Neural cell (in vitro differentiated cells): ENCODE data around the gene VMP1. TPM values are rescaled to one million over a fixed set of nuclear protein-coding genes. Genes with fewer than 3 reads are reported as not detected.

Experiments used
- H2AFZ ChIP-seq: fragments of 200-600, 300-800 bp; sonication (generic), shearing (Covaris generic); 2 replicates; pipeline ENCODE4 v1.6.0; 2014; ENCODE audit warnings: low read depth, mild to moderate bottlenecking, antibody characterized with exemption, low read length, moderate library complexity
- H3F3A ChIP-seq: fragments of 200-600 bp; shearing (Covaris generic); 2 replicates; pipeline ENCODE4 v1.6.1; 2016; ENCODE audit warnings: mild to moderate bottlenecking, moderate library complexity, mixed read lengths, antibody characterized with exemption, low read length; ENCODE audit not compliant: insufficient read depth, poor library complexity, severe bottlenecking
- H3K27ac ChIP-seq: fragments of 200-600, 300-800 bp; sonication (generic), shearing (Covaris generic); 2 replicates; pipeline ENCODE4 v1.5.1; 2014; ENCODE audit warnings: mild to moderate bottlenecking, low read length, moderate library complexity
- H3K27me3 ChIP-seq: fragments of 300-800, 200-600 bp; sonication (generic), shearing (Covaris generic); 2 replicates; pipeline ENCODE4 v1.6.0; 2014; ENCODE audit warnings: mild to moderate bottlenecking, low read depth, low read length, moderate library complexity; ENCODE audit not compliant: insufficient read depth
- H3K36me3 ChIP-seq: fragments of 300-800, 200-600 bp; sonication (generic), shearing (Covaris generic); 2 replicates; pipeline ENCODE4 v1.5.1; 2014; ENCODE audit warnings: mild to moderate bottlenecking, antibody characterized with exemption, low read length, moderate library complexity; ENCODE audit not compliant: insufficient read depth
- H3K4me2 ChIP-seq: fragments of 300-800, 200-600 bp; sonication (generic), shearing (Covaris generic); 2 replicates; pipeline ENCODE4 v1.6.0; 2014; ENCODE audit warnings: mild to moderate bottlenecking, low read length
- H3K4me3 ChIP-seq: fragments of 300-800, 200-600 bp; sonication (generic), shearing (Covaris generic); 2 replicates; pipeline ENCODE4 v1.5.1; 2014; ENCODE audit warnings: mild to moderate bottlenecking, low read length, moderate library complexity
- H3K79me2 ChIP-seq: fragments of 200-600 bp; shearing (Covaris generic); replicated peaks from 2 replicates; pipeline ENCODE4 v1.6.0; 2014; ENCODE audit warnings: mild to moderate bottlenecking, low read length, moderate library complexity; ENCODE audit not compliant: insufficient read depth
- H3K9ac ChIP-seq: fragments of 300-800, 200-600 bp; sonication (generic), shearing (Covaris generic); 2 replicates; pipeline ENCODE4 v1.6.1; 2016; ENCODE audit warnings: mild to moderate bottlenecking, low read length, mixed read lengths
- H3K9me2 ChIP-seq: fragments of 200-600 bp; shearing (Covaris generic); 2 replicates; pipeline ENCODE4 v1.6.1; 2016; ENCODE audit warnings: mild to moderate bottlenecking, low read length, mixed read lengths; ENCODE audit not compliant: insufficient read depth
- H3K9me3 ChIP-seq: fragments of 200-600, 300-800 bp; sonication (generic), shearing (Covaris generic); 2 replicates; pipeline ENCODE4 v1.6.1; 2016; ENCODE audit warnings: mild to moderate bottlenecking, mixed run types, low read length, moderate library complexity, mixed read lengths
- H4K20me1 ChIP-seq: fragments of 200-600 bp; shearing (Covaris generic); 2 replicates; pipeline ENCODE4 v1.6.1; 2016; ENCODE audit warnings: mild to moderate bottlenecking, mixed run types; ENCODE audit not compliant: insufficient read depth
- EP300 ChIP-seq: fragments of 450-650 bp; conservative IDR thresholded peaks from 2 replicates; pipeline ENCODE4 v1.6.1; 2014; ENCODE audit warnings: antibody characterized with exemption, mild to moderate bottlenecking, moderate library complexity; ENCODE audit not compliant: poor library complexity, severe bottlenecking
- EZH2 ChIP-seq: fragments of 200-600, 300-800 bp; shearing (Covaris generic), sonication (generic); IDR thresholded peaks from 2 replicates; pipeline ENCODE4 v1.6.1; 2014; ENCODE audit warnings: antibody characterized with exemption, low read length, borderline replicate concordance, mild to moderate bottlenecking; ENCODE audit not compliant: insufficient read depth, poor library complexity, severe bottlenecking
- MXI1 ChIP-seq: fragments of 450-650 bp; conservative IDR thresholded peaks from 2 replicates; pipeline ENCODE4 v1.6.1; 2014; ENCODE audit warnings: antibody characterized with exemption, mild to moderate bottlenecking; ENCODE audit not compliant: poor library complexity, severe bottlenecking
- POLR2AphosphoS5 ChIP-seq: IDR thresholded peaks from 2 replicates; pipeline ENCODE4 v1.6.1; 2012
- RAD21 ChIP-seq: fragments of 450-650 bp; conservative IDR thresholded peaks from 2 replicates; pipeline ENCODE4 v1.6.1; 2014; ENCODE audit warnings: antibody characterized with exemption, mild to moderate bottlenecking, moderate library complexity
- SMC3 ChIP-seq: fragments of 450-650 bp; conservative IDR thresholded peaks from 2 replicates; pipeline ENCODE4 v1.6.1; 2014; ENCODE audit warnings: antibody characterized with exemption, mild to moderate bottlenecking, moderate library complexity; ENCODE audit not compliant: poor library complexity
- TAF1 ChIP-seq: IDR thresholded peaks from 2 replicates; pipeline ENCODE4 v1.6.1; 2012; ENCODE audit warnings: low read depth
- polyA plus RNA-seq: library from polyadenylated mRNA; depleted of rRNA; stranded (reverse); fragments of >200 nt; gene quantifications from 2 replicates; pipeline ENCODE4 v1.2.3, GENCODE V29; 2014
- TF ChIP-seq, protein P1 (sequence below): IDR thresholded peaks from 2 replicates; pipeline ENCODE4 v1.6.1; 2012; ENCODE audit warnings: borderline replicate concordance
- TF ChIP-seq, protein P2 (sequence below): fragments of 450-650 bp; IDR thresholded peaks from 2 replicates; pipeline ENCODE4 v1.5.1; 2014; ENCODE audit warnings: antibody characterized with exemption, mild to moderate bottlenecking, moderate library complexity; ENCODE audit not compliant: poor library complexity, severe bottlenecking

VMP1 gene
- polyA plus RNA-seq, 1 donor from 2014 or later, result 75.9 TPM

DNA sequence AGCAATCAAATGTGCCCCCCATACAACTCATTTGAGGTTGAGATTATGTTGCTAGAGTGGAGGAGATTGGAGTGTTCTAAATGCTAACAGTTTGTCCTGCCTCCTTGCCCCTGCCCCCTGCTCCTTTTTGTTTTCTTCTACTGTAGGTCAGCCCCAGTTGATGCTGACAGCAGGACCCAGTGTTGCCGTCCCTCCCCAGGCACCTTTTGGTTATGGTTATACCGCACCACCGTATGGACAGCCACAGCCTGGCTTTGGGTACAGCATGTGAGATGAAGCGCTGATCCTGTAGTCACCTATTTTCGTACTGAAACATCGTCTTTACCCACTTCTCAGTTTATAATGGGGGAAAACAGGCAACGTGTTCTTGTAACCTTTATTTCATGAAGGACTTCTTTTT, 13.9 kb upstream of the VMP1 start:
- no peak overlapping the region for H2AFZ ChIP-seq
- no peaks in the 10 kb centered on the region for H3K27me3 ChIP-seq
- no peak overlapping the region for H3K4me2 ChIP-seq
- H3K9me3 ChIP-seq, result no peaks in the 10 kb centered on the region
- no peaks in the 10 kb centered on the region for H3K9me2 ChIP-seq
- peaks cover 8% of the 10 kb centered on the region for H3K36me3 ChIP-seq
- no peaks in the 10 kb centered on the region for H4K20me1 ChIP-seq
- no peak overlapping the region for H3K9ac ChIP-seq
- TF ChIP-seq POLR2AphosphoS5 (no peak), EP300 (no peak)
- H3K79me2 ChIP-seq, result peaks cover 8% of the 10 kb centered on the region
- no peaks in the 10 kb centered on the region for H3F3A ChIP-seq
- H3K27ac ChIP-seq, result no peak overlapping the region
- no peak overlapping the region for H3K4me3 ChIP-seq

DNA sequence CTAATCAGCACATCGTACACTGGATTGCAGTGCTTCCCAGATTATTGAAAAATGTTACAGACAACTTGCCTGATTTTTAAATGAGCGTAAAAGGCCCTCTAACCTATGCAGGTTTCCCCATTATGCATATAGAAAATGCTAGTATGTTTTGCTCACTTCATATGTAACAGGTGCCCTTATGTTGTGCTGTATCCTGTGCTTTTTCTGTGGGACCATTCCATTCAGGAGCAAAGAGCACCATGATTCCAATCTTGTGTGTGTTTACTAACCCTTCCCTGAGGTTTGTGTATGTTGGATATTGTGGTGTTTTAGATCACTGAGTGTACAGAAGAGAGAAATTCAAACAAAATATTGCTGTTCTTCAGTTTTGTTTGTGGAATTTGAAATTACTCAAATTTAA, 13.1 kb upstream of the VMP1 start:
- H3K27ac ChIP-seq, result no peak overlapping the region
- peaks cover 8% of the 10 kb centered on the region for H3K79me2 ChIP-seq
- no peak overlapping the region for H3K4me2 ChIP-seq
- no peak overlapping the region for H3K9ac ChIP-seq
- no peaks in the 10 kb centered on the region for H3K27me3 ChIP-seq
- H3K9me3 ChIP-seq, result no peaks in the 10 kb centered on the region
- TF ChIP-seq, protein P1, sequence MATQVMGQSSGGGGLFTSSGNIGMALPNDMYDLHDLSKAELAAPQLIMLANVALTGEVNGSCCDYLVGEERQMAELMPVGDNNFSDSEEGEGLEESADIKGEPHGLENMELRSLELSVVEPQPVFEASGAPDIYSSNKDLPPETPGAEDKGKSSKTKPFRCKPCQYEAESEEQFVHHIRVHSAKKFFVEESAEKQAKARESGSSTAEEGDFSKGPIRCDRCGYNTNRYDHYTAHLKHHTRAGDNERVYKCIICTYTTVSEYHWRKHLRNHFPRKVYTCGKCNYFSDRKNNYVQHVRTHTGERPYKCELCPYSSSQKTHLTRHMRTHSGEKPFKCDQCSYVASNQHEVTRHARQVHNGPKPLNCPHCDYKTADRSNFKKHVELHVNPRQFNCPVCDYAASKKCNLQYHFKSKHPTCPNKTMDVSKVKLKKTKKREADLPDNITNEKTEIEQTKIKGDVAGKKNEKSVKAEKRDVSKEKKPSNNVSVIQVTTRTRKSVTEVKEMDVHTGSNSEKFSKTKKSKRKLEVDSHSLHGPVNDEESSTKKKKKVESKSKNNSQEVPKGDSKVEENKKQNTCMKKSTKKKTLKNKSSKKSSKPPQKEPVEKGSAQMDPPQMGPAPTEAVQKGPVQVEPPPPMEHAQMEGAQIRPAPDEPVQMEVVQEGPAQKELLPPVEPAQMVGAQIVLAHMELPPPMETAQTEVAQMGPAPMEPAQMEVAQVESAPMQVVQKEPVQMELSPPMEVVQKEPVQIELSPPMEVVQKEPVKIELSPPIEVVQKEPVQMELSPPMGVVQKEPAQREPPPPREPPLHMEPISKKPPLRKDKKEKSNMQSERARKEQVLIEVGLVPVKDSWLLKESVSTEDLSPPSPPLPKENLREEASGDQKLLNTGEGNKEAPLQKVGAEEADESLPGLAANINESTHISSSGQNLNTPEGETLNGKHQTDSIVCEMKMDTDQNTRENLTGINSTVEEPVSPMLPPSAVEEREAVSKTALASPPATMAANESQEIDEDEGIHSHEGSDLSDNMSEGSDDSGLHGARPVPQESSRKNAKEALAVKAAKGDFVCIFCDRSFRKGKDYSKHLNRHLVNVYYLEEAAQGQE, result no peak
- TF ChIP-seq EZH2 (no peak), RAD21 (no peak), EP300 (no peak), MXI1 (no peak), TAF1 (no peak), SMC3 (no peak), POLR2AphosphoS5 (no peak)
- TF ChIP-seq, protein P2, sequence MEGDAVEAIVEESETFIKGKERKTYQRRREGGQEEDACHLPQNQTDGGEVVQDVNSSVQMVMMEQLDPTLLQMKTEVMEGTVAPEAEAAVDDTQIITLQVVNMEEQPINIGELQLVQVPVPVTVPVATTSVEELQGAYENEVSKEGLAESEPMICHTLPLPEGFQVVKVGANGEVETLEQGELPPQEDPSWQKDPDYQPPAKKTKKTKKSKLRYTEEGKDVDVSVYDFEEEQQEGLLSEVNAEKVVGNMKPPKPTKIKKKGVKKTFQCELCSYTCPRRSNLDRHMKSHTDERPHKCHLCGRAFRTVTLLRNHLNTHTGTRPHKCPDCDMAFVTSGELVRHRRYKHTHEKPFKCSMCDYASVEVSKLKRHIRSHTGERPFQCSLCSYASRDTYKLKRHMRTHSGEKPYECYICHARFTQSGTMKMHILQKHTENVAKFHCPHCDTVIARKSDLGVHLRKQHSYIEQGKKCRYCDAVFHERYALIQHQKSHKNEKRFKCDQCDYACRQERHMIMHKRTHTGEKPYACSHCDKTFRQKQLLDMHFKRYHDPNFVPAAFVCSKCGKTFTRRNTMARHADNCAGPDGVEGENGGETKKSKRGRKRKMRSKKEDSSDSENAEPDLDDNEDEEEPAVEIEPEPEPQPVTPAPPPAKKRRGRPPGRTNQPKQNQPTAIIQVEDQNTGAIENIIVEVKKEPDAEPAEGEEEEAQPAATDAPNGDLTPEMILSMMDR, result no peak
- H4K20me1 ChIP-seq, result no peaks in the 10 kb centered on the region
- no peaks in the 10 kb centered on the region for H3K9me2 ChIP-seq
- no peak overlapping the region for H2AFZ ChIP-seq
- H3F3A ChIP-seq, result no peaks in the 10 kb centered on the region
- H3K4me3 ChIP-seq, result no peak overlapping the region
- peaks cover 8% of the 10 kb centered on the region for H3K36me3 ChIP-seq
